Ovary (tissue), 3 donors: ENCODE data around the gene BSPRY.

Source experiments
- POLR2A ChIP-seq: fragments of 450-650 bp; IDR thresholded peaks from one replicate; pipeline ENCODE4 v1.6.1; 2017; ENCODE audit warnings: antibody characterized with exemption, mild to moderate bottlenecking, moderate library complexity
- TF ChIP-seq, protein P1 (sequence below), 3 donors: fragments of 450-650 bp in 2 of 3; fragments of 200-600 bp in 1 of 3; IDR thresholded peaks; one replicate each; pipeline versions ENCODE4 v1.5.1 to v1.8.0; 2016 to 2022; ENCODE audit warnings: antibody characterized with exemption in 3 of 3, mild to moderate bottlenecking in 1 of 3
- donor health status: DM: no; HTN: no; CAD: no.

GRCh38 chr9:113403646-113404045 lies 54.3 kb downstream of the BSPRY start:
- no peak for TF ChIP-seq POLR2A
- TF ChIP-seq, protein P1, sequence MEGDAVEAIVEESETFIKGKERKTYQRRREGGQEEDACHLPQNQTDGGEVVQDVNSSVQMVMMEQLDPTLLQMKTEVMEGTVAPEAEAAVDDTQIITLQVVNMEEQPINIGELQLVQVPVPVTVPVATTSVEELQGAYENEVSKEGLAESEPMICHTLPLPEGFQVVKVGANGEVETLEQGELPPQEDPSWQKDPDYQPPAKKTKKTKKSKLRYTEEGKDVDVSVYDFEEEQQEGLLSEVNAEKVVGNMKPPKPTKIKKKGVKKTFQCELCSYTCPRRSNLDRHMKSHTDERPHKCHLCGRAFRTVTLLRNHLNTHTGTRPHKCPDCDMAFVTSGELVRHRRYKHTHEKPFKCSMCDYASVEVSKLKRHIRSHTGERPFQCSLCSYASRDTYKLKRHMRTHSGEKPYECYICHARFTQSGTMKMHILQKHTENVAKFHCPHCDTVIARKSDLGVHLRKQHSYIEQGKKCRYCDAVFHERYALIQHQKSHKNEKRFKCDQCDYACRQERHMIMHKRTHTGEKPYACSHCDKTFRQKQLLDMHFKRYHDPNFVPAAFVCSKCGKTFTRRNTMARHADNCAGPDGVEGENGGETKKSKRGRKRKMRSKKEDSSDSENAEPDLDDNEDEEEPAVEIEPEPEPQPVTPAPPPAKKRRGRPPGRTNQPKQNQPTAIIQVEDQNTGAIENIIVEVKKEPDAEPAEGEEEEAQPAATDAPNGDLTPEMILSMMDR (IDR thresholded peaks at IDR 0.05), result no peak
